NCI-H1694 (cell line): ENCODE measurements around the gene PIGN.

Source experiments
- DNase-seq: peaks from one replicate; lab custom pipeline; 2025; lab: John Stamatoyannopoulos, UW

PIGN gene

DNA sequence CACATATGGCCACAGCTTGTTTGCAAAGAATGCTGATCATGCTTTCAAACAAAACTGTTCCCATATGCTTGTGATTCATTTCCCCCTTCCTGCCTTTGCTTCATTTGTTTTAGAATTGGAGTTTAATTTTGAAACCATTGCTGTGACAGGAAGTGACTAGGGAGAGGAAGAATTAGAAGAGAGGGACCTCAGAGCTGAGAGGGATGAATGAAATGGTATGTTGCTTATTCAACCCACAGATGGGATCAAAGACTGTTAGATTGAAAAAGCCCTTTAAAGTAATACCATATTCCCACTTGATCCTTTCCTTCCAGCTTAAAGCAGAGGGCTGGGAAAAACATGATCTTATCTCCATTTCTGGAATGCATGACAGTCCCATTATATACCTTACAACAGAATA, 187.9 kb downstream of the PIGN start:
- no peak for DNase-seq

- DNase-seq, result no peak
Observed at GRCh38 chr18:61998335-61998734, 188.5 kb downstream of the PIGN start.

DNA sequence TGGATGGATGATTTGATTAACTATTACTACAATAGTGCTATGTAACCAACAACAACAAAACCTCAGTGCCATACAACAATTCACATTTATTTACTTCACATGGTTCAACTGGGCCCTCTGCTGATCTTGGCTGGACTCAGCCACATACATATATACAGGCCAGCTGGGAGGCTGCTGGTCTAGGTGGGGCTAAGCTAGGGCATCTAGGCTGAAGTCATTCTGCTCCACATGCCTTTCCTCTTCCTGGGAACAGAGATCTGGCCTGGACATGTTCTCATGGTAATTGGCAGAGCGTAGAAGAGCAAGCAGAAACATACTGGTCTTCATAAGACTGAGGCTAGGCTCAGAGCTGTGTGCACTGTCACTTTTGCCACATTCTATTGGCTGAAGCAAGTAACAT, 191.2 kb downstream of the PIGN start:
- no peak for DNase-seq

GRCh38 chr18:61993831-61994230, 193.0 kb downstream of the PIGN start:
- no peak for DNase-seq

GRCh38 chr18:61992923-61993322, 193.9 kb downstream of the PIGN start:
- DNase-seq, result no peak

DNA sequence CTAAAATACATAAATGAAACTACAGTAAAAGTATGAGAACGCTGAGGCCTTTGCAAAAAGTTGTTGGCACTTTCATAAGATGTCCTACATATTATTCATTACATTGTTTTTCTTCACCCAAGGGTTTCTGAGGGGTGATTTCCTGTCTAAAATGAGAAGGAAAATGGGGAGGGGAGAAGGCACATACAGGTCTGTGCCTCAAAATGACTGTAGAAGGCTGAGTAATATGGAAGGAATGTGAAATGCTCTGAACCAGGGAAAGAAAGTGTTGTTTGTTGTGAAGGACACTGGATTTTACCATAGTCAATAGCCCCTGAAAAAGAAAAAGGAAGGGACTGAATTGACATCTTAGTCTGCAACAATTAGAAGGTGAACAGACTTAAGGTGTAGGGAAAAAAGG, 194.6 kb downstream of the PIGN start:
- DNase-seq, result no peak

DNA sequence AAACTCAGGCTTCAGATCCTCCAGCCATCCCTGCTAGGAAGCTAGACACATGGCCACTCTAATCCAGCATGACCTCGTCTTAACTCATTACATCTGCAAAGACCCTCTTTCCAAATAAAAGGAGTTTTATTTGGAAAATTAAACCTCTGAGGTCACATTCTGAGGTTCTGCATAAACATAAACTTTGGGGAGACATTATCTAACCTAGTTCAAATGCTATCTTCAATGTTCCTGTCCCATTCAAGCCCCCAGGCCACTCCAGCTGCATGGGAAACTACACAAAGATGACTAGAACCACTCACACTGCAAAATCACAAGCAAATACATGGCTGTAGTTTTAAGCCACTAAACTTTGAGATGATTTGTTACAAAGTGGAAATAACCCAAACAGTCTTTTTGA, 195.0 kb downstream of the PIGN start:
- DNase-seq, result no peak

DNA sequence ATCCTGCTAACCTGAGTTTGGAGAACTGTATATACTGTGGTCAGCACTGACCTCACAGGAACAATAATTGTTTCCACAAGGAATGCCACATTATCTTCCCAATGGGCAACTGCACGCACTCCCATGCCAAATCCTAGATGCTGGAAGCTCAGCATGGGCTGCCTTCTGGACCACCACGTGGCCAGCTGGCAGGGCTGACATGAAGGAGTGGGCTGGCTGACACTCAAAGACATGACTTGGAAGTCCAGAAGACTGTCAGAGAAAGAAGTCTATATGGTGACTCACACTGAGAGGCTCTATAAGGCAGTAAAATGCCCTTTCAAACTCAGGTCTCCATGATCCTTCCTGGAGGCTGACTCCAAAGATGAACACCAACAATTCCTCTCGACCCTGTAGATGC, 195.7 kb downstream of the PIGN start:
- no peak for DNase-seq
